Cortex of kidney (tissue), 1 donor: ENCODE data around the gene SH3GLB1.

Experiments used
- DNase-seq: peaks from one replicate; lab custom pipeline; 2025; lab: John Stamatoyannopoulos, UW

The SH3GLB1 gene

DNA sequence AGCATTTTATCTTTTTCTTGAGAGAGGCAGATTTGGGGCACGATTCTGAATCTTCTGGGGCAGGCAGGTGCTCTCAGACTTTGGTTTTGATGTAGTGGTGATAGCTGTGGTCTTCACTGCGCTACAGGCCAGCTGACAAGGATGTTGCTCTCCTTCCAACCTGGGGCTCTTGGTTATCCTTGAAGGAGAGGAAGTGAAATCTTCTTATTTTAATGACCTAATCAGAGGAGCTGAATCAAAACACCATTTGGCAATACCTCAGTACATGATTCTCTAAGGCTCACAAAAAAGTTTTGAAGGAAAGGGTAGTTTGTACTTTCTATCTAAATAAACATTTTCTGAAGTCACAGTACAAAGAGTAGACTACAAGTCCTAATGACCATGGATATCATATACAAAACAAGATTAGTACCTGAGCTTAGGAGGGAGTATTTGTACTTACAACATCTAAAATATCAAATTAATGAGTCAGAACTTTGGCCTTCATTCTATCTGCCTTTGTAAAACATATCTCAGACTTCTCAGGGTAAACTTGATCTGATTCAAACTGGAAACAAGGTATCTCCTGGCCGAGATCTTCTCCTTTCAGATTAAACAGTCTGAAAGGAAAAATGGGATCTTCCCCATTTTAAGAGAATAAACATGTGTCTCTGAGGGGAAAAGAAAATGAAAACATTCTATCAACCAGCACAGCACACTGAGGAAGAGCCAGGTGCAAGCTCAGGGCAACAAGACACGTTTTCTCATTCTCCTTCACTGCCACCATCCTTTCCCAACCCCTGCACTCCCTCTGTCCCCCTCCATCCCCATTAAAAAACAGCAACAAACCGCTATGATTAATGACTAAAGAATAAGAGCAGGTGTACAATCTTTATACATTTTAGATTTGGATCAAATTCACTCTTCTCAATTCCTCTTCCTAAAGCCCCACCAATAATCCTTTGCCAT, 69.2 kb downstream of the SH3GLB1 start:
- no peak for DNase-seq

DNA sequence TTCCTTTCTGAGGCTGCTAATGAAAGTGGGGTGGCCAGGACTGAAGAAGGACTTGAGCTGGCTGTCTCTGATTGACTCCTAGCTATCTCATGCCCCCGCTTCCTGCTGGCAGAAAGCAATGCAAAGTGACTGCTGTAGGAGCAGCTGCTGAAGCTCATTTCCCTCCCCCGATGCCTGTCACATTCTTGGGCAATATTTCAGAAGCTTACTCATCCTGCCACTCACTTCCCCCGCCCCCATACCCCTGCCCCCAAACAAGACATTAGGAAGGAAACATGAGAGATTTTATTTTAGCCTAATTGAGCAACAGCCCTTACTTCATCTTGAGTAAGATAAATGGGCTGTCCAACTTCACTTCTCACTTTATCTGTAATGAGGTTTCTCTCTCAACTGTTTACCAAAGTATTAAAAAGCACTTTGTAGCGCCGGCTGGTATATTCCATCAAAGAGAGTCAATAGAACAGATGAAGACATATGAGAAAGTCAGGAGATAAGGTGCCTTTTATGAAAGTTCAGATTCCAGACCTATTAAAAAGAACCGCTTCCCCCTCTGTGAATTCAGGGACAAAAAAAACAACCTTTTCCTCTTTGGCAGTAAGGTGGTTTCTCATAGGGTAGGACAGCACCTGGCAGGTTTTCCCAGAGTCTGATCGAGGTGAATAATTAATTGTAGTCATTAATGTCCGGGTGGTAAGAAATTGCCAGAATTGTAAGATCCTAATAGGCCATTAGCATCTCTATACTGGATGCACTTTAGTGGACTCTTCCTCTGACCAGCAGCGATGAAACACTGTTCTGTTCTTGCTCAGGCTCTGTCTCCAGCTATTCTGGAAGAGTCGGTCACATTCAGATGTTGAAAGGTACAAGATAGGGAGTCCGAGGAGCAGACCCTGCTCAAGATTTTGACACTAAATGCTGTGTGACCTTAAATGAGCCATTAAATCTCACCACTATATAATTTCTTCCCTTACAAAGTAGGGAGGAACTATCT, 70.2 kb downstream of the SH3GLB1 start:
- no peak for DNase-seq

DNA sequence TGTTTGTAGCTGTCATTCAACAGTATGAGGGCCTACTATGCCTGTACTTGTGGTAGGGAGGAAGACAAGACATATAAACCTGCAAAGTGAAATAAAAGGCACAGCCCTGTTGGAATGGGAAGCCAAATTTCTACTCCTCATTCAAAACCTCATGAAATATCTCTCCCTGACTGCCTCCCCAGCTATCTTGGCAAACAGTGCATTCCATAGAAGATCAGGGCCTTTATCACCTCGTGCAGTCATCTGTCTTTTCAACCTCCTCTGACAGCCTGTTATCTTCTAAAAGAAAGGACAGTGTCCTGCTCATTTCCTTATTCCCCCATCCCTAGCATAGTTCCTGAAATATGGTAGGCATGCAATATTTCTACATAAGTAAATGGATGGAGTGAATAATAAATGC, 71.0 kb downstream of the SH3GLB1 start:
- DNase-seq, result no peak

DNA sequence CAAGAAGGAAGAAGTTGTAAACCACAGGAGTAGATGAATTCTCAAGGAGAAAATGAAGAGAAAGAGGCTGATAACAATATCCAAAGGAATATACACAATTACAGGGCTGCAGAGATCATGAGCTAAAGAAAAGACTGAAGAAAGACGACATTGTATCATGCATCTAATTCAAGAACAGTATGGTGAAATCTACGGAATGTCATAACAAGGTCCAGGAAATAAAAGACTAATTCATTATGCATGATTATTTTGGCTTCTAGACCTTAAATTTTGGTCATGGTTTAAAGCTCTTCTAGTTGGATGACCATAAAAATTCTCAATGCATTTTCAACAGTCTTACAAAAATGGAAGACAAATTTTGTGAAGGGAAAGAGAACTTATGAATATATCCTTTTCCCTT, 71.7 kb downstream of the SH3GLB1 start:
- no peak for DNase-seq

DNA sequence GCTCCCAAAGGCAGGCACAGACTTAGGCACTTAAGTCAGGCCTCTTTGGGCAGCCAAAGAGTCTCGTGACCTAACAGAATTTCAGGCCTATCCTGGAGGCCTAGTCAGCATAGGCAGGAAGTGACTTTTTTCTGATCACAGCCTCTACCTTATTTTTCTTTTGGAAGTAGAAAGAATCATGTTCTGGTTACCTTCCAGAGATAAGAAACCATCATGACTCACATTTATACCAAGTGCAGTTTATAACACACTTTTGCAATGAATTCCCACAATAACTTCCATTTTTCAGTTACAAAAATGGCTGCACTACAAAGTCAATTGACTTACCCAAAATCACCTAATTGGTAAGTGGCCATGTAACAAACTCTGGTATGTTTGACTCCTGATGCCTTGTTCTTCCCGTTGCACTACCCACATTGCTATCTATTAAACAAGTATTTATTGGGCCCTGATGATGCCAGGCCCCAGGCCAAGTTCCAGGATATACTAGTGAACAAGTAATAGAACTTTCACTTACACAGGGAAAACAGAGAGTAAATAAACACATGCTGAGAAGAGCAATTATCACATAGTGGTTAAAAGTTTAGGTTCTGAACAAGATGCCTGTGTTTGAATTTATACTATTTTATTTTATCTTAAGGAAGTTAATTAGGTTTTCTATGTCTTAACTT, 74.3 kb downstream of the SH3GLB1 start:
- DNase-seq, result no peak

DNA sequence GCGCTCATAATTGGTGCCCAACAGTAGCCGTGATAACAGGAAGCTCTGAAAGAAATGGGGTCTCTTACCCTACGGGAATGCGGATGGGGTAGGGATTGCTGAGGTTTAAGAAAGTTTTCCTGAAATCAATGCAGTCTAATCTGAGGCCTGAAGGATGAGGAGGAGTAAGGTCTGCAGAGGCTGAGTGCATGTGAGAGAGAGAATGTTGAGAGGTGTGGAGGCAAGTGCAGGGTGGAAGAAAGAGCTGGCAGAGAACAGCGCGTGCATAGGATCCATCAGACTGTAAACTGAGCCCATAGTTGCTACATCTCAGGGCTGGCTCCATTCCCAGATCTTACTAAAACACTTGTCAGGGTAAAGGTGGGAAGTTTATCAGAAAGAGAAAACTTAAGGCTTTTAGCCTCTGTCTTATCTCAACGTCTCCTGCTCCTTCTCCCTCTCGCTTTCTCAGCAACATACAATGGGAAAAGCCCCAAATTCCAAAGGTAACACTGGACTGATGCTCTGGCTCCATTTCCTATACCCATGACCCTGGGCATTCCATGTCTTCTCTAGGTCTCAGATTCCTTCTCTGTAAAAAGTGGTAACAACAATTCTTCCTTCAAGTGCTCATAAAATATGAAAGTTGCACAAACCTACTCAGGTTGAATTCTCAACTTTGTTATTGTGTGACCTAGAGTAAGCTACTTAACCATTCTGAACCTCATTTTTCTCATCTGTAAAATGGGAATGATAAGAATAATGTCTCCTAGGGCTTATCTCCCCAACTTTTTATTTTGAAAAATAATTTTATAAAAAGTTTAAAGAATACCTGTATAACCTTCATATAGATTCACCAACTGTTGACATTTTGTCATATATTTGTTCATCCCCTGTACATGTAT, 75.2 kb downstream of the SH3GLB1 start:
- DNase-seq, result no peak

DNA sequence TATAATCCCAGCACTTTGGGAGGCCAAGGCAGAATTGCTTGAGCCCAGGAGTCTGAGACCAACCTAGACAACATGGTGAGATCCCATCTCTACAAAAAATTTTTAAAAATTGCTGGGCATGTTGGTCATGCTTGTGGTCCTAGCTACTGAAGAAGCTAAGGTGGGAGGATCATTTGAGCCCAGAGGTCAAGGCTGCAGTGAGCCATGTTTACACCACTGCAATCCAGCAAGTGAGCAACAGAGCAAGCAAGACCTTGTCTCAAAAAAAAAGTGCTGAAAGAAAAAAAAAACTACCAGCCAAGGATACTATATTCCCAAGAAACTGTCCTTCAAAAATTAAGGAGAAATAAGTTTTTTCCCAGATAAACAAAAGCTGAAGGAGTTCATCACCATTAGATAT, 78.1 kb downstream of the SH3GLB1 start:
- no peak for DNase-seq

DNA sequence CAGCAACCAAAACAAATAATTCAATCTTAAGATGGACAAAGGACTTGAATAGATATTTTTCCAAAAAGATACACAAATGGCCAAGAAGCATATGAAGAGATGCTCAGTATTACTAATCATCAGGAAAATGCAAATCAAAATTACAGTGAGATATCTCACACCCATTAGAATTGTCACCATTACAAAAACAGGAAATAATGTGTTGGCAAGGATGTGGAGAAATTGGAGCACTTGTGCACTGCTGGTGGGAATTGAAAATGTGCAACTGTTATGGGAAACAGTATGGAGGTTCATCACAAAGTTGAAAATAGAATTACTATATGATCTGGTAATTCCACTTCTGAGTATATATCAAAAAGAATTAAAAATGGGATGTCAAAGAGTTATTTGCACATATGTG, 83.2 kb downstream of the SH3GLB1 start:
- DNase-seq, result no peak

DNA sequence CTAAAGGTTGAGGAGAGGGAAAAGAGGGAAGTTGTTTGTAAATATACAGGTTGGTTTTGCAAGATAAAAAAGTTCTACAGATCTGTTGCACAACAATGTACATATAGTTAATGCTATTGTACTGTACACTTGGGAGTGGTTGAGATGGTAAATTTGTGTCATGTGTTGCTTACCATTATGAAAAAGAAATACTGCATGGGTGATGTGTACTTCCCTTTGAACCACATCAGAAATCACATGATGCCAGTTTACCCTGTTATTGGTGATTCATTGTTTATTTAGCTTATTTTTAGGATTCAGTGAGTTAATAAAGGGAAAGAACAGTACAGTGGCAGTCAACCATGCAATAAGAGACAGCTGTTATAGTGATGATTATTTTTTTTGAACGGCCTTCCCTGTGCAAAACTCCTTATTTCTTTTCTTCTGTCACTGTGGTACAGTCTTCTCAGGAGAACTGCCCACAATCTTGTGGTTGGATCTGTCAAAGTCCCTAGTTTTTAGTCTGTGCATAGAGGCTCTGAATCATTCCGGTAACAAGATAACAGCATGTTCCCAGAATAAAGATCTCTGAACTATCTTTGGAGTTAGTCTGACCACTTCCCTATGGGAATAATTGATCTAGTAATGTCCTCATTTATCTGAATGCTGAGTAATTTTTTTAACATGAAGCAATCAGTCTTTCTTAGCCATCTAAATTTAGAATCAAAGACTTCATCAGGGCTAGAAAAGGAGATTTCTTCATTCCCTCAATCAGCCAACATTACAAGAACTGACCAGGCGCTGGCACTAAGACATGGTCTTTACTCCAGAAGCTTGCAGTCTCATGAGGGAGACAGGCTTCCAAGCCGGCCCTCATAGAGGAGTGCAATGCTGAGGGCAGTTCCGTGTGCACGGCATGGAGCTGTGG, 84.2 kb downstream of the SH3GLB1 start:
- DNase-seq, result no peak

DNA sequence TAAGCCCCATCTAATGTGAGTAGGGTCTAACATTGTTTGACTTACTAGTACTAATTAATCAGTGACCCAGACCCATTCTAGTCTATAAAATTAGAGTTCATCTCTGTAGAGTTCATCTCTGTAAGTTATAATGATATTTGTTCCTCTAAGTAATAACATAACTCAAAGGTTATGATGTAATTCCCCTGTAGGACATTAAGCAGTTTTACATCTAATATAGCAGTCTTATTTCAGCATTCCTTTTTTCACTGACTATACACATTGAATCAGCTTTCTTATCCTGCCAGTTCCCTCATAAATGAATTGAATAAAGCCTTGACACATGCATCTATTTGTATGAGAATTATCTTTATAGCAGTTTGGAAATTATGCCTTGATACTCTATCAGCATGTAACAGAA, 90.9 kb downstream of the SH3GLB1 start:
- DNase-seq, result no peak
